NCI-H128 (cell line): ENCODE data around the gene USF2.
A peak's percentile ranks its signal among the peaks of the same experiment; 100 is the strongest.
"Not testable (repeated sequence)": the region's sequence is repeated elsewhere in the genome, so short reads cannot be mapped to it uniquely, and the experiment has no call there.

Experiments
- DNase-seq: peaks from one replicate; lab custom pipeline; 2025; ENCODE audit not compliant: unreplicated experiment; lab: John Stamatoyannopoulos, UW

USF2 gene

DNA sequence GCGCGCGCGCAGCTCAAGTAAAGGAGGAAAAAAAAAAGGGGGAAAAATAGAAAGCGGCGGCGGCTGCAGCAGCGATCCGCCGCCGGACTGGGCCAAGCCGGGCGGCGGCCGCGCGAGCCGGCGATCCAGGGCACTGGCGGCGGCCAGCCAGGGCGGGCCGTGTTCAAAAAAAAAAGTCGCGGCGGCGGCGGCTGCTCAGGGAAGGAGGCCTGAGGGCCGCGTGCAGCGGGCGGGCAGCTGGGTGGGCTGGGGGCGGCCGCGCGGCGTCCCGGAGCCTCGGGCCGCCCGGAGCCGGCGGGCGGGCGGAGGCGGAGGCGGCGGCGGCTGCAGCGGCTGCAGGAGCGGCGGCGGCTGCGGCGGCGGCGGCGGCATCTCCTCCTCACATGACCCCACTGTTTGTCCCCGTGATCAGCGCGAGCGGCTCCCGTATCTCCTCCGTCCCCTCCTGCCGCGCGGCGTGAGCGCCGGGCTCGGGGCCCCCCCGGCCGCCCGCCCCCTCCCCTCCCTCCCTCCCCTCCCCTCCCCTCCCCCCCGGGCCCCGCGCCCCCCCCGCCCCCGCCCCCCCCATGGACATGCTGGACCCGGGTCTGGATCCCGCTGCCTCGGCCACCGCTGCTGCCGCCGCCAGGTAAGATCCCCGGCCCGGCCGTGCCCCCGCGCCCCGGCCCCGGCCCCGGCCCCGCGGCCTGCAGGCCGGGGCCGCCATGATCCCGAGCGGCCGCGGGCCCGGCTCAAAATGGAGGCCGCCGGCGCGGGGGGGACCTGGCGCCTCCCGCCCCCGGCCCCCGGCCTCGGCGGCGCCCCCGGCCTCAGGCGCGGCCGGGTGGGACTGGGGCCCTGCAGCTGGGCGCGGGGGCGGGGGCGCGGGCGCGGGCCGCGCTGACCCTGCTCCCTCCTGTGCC lies at the start of gene USF2:
Gene USF2 (plus strand): TSS at position 427 of the 902 bp plus-strand sequence. CDS start 140 bp downstream, at position 567.
- peak; percentile 22 for DNase-seq

GRCh38 chr19:35219008-35219407 lies 49.8 kb upstream of the USF2 start:
- no peak for DNase-seq

GRCh38 chr19:35220315-35220921 lies 48.3 kb upstream of the USF2 start:
- no peak for DNase-seq

DNA sequence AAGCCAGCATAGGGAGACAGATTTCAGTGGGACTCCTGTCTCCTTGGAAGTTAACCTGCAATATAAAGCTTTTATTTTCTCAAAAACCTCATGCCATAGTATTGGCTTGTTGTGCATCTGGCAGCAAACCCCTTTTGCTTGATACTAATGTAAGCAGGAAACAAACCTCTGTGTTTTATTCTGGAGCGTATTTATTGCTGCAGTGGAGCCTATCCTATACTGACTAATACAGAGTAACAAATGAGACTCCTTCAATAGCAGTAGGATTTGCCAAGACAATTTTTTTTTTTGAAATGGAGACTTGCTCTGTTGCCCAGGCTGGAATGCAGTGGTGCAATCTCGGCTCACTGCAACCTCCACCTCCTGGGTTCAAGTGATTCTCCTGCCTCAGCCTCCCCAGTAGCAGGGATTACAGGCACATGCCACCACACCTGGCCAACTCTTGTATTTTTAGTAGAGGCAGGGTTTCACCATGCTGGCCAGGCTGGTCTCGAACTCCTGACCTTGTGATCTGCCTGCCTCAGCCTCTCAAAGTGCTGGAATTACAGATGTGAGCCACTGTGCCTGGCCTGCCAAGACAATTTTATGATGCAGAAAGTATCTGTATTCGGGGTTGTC lies 47.7 kb upstream of the USF2 start:
- DNase-seq: not testable (repeated sequence)

DNA sequence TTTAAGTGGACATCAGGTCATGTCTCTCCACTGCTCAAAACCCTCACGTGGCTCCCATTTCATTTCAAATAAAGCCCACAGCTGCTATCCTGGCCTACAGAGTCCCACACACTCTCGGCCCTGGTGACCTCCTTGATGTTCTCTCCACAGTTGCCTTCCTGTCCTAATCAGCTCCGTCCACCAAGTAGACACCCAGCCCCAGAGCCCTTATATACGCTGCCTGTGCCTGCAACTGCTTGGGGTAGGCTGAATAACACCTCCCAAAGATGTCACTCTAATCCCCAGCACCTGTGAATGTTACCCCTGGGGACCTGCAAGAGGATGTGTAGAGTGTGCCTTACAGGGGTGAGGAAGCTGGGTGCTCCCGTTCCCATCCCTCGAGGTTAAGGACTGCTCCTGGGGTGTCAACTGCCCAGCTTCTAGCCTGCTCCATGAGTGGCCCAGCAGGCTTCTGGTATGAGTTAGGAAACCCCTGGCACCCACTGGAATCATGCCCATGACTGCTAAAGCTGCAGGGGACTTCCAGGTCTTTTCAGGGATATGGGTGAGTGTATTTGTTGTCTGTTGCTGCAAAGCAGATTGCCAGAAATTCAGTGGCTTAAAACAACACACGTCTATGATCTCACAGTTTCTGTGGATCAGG lies 46.3 kb upstream of the USF2 start:
- DNase-seq: no peak

DNA sequence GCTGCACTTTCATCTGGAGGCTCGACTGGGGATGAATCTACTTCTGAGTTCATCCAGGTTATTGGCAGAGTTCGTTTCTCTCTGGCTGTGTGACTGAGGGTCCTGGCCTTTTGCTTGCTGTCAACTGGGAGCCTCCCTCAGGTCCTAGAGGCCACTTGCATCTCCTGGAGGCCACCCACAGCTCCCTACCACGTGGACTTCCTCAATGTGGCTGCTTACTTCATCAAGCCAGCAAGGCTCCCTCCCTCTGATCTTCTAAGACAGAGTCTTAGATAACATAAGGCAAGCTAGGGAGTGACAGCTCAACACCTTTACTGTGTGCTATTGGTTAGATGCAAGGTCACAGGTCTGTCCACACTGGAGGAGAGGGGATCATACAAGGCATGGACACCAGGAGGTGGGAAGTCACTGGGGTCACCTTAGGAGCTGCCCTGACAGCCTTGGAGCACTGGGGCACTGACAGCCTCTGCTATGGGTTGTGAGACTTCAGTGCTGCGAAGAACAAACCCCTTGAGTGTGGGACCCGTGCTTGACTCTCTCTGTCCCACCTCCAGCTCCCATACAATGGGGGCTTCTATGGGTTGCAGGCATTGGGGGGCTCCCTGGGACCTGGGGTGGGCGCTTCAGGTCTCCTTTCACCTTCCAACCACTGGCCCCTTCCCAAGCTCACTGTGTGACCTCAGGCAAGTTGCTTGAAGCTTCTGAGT lies 45.5 kb upstream of the USF2 start:
- no peak for DNase-seq

GRCh38 chr19:35223862-35224505 lies 44.8 kb upstream of the USF2 start:
- DNase-seq: no peak

DNA sequence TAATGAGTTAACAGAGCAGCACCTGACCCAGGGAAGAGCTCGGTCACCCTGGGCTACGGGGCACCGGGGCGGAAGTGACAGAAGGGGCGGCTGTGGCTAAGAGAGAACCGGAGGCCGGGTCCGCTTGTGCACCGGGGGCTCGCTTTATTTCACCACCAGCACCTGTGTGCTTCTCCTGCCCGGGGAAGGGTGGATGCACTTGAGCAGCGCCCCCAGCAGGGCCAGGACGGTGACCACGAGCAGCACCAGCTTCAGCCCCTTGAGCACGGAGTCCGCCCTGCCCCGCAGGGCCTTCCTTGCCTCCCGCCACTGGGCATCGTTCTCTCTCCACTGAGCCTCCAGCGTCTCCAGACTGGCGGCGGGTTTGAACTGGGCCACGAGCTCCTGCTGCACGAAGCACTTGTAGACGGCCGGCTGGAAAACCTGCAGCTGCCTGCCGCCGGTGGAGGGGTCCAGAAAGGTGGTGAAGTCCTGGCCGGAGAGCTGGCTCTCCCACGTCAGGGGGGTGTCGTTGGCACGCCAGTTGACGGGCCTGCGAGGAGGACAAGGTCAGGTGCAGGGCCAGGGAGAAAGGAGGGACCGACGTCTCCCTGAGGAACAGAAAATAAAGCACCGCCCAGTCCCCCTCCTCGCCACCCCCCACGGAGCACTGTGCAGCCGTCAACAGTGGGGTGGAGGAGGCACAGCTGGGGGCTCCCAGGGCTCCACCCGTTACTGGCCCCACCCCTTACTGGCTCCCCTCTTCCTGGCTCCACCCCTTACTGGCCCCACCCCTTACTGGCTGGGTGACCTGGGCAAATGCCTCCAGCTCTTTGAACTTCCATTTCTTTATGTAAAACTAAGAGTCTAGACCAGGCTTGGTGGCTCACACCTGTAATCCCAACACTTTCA lies 43.8 kb upstream of the USF2 start:
- no peak for DNase-seq

DNA sequence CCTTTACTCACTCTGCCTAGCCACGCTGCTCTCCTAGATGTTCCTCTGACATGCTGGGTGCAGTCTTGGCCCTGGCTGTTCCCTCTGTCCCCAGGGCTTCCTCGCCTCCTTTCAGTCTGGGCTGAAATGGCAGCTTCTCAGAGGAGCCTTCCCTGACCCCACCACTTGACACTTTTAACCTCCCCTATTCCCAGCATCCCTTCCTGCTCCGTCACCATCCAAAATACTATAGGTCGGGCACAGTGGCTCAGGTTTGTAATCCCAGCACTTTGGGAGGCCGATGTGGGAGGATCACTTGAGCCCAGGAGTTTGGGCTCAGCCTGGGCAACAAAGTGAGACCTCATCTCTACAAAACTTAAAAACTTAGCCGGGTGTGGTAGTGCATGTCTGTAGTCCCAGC lies 42.8 kb upstream of the USF2 start:
- DNase-seq: no peak

- DNase-seq: no peak
Observed at GRCh38 chr19:35226748-35227147, 42.0 kb upstream of the USF2 start.

GRCh38 chr19:35228177-35228930 lies 40.4 kb upstream of the USF2 start, which contains the start of gene FAM187B:
FAM187B (minus strand) TSS chr19:35228739; CDS start chr19:35228680, 59 bp downstream.
- DNase-seq: no peak

- DNase-seq: no peak
Observed at GRCh38 chr19:35229601-35230000, 39.2 kb upstream of the USF2 start.

GRCh38 chr19:35231956-35232645 lies 36.7 kb upstream of the USF2 start:
- DNase-seq: no peak

DNA sequence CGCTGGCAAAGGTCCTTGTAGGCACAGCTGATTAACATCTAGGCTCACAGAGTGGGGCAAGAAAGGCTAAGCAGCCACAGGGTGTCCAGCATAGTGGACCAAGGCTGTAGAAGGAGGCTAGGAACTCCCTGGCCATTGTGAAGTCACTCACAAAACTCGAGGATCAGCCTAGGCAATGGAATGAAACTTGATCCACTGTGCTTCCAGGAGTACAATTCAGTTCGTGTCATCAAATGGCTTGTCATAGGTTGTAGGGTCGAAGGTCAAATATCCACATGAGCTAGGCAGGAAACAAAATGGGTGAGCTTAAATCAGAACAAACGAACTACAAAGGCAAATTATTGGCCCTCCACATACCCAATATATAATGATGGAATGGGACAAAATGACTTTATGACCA lies 35.9 kb upstream of the USF2 start:
- no peak for DNase-seq

- no peak for DNase-seq
Observed at GRCh38 chr19:35236638-35237400, 31.9 kb upstream of the USF2 start.

GRCh38 chr19:35239597-35239996 lies 29.2 kb upstream of the USF2 start:
- not testable (repeated sequence) for DNase-seq

DNA sequence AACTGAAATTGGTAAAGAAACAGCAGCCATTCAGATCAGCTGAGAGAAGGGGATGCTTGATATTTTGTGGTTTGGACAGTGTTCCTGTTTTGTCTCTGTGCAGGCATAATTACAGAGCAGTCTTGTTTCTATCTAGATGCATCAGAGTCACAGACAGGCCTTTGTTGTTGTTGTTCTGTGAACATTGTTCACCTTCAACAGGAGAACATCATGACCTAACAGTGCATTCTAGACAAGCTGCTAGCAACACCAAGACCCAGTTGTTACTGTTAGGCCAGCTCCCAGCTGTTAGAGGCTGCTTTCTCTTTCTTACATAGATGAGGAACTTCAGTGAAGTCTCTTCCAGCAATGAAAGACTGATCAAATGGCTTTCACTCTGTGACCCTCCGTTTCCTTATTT lies 28.4 kb upstream of the USF2 start:
- DNase-seq: no peak
